ENCODE measurements around the gene MAML3.
A peak's percentile ranks its signal among the peaks of the same experiment; 100 is the strongest.

Gene MAML3

GRCh38 chr4:139843641-139844040 is 310.3 kb downstream of the MAML3 start:
- DNase-seq (ENCODE audit: low read depth in 2 of 2) = no peak

GRCh38 chr4:139841464-139842195 is 312.4 kb downstream of the MAML3 start:
- DNase-seq (ENCODE audit: low read depth in 2 of 2) = no peak

GRCh38 chr4:139840773-139841172 is 313.2 kb downstream of the MAML3 start:
- no peak for DNase-seq (ENCODE audit: low read depth in 2 of 2)

- DNase-seq (ENCODE audit: low read depth in 2 of 2) = no peak
Observed at GRCh38 chr4:139839403-139840031, 314.5 kb downstream of the MAML3 start.

- DNase-seq (ENCODE audit: low read depth in 2 of 2) = no peak
Observed at GRCh38 chr4:139838811-139839210, 315.2 kb downstream of the MAML3 start.

- DNase-seq (ENCODE audit: low read depth in 2 of 2) = no peak
Observed at GRCh38 chr4:139834981-139835391, 319.0 kb downstream of the MAML3 start.

GRCh38 chr4:139834226-139834662 is 319.7 kb downstream of the MAML3 start:
- DNase-seq (ENCODE audit: low read depth in 2 of 2) = no peak

- DNase-seq (ENCODE audit: low read depth in 2 of 2) = no peak
Observed at GRCh38 chr4:139833151-139833910, 320.7 kb downstream of the MAML3 start.

GRCh38 chr4:139828966-139829664 is 324.9 kb downstream of the MAML3 start:
- DNase-seq (ENCODE audit: low read depth in 2 of 2) = no peak

GRCh38 chr4:139826426-139826825 is 327.6 kb downstream of the MAML3 start:
- no peak for DNase-seq (ENCODE audit: low read depth in 2 of 2)

GRCh38 chr4:139825523-139826014 is 328.4 kb downstream of the MAML3 start:
- DNase-seq (ENCODE audit: low read depth in 2 of 2) = no peak

GRCh38 chr4:139824882-139825522 is 329.0 kb downstream of the MAML3 start:
- no peak for DNase-seq (ENCODE audit: low read depth in 2 of 2)

- no peak for DNase-seq (ENCODE audit: low read depth in 2 of 2)
Observed at GRCh38 chr4:139823746-139824145, 330.2 kb downstream of the MAML3 start.

- DNase-seq (ENCODE audit: low read depth in 2 of 2) = no peak
Observed at GRCh38 chr4:139823345-139823744, 330.6 kb downstream of the MAML3 start.

GRCh38 chr4:139822391-139822790 is 331.6 kb downstream of the MAML3 start:
- no peak for DNase-seq (ENCODE audit: low read depth in 2 of 2)

- DNase-seq (ENCODE audit: low read depth in 2 of 2) = no peak
Observed at GRCh38 chr4:139819082-139819481, 334.9 kb downstream of the MAML3 start.

GRCh38 chr4:139817657-139818452 is 336.1 kb downstream of the MAML3 start:
- DNase-seq (ENCODE audit: low read depth in 2 of 2) = no peak

- no peak for DNase-seq (ENCODE audit: low read depth in 2 of 2)
Observed at GRCh38 chr4:139816856-139817255, 337.1 kb downstream of the MAML3 start.

GRCh38 chr4:139815778-139816601 is 338.0 kb downstream of the MAML3 start:
- peak in 1 of 2 donors; percentile 2 for DNase-seq (ENCODE audit: low read depth in 2 of 2)

Measured in stimulated activated CD4-positive, alpha-beta T cell treated with anti-CD3 and anti-CD28 coated beads, Interleukin-15, amount 100 ng/mL, for 48 hours (primary cell).